Liver (tissue), 3 donors: ENCODE data around the gene FILIP1L.

Experiments
- ATF3 ChIP-seq: IDR thresholded peaks from 2 replicates; pipeline ENCODE4 v1.6.1; 2016; ENCODE audit warnings: antibody characterized with exemption
- TAF1 ChIP-seq: conservative IDR thresholded peaks from 2 replicates; pipeline ENCODE4 v1.6.1; 2016; ENCODE audit warnings: antibody characterized with exemption, mild to moderate bottlenecking
- TF ChIP-seq, protein P1 (sequence below): fragments of 150-350 bp; IDR thresholded peaks from 2 replicates; pipeline ENCODE4 v1.5.1; 2017; ENCODE audit warnings: improper control_type of control experiment, low read depth, low read length; ENCODE audit not compliant: missing input control
- TF ChIP-seq, protein P2 (sequence below): IDR thresholded peaks from 2 replicates; pipeline ENCODE4 v1.6.1; 2016; ENCODE audit warnings: antibody characterized with exemption
- donor health status: healthy.
- donor health status: healthy.

GRCh38 chr3:100018806-100019205 lies 95.5 kb downstream of the FILIP1L start:
- TF ChIP-seq ATF3 (no peak), TAF1 (no peak)
- TF ChIP-seq, protein P1, sequence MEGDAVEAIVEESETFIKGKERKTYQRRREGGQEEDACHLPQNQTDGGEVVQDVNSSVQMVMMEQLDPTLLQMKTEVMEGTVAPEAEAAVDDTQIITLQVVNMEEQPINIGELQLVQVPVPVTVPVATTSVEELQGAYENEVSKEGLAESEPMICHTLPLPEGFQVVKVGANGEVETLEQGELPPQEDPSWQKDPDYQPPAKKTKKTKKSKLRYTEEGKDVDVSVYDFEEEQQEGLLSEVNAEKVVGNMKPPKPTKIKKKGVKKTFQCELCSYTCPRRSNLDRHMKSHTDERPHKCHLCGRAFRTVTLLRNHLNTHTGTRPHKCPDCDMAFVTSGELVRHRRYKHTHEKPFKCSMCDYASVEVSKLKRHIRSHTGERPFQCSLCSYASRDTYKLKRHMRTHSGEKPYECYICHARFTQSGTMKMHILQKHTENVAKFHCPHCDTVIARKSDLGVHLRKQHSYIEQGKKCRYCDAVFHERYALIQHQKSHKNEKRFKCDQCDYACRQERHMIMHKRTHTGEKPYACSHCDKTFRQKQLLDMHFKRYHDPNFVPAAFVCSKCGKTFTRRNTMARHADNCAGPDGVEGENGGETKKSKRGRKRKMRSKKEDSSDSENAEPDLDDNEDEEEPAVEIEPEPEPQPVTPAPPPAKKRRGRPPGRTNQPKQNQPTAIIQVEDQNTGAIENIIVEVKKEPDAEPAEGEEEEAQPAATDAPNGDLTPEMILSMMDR: no peak
- TF ChIP-seq, protein P2, sequence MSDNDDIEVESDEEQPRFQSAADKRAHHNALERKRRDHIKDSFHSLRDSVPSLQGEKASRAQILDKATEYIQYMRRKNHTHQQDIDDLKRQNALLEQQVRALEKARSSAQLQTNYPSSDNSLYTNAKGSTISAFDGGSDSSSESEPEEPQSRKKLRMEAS: no peak
